Fibroblast of lung (primary cell): Measurements from ENCODE around the gene C10orf90. TPM values are rescaled to one million over a fixed set of nuclear protein-coding genes. Genes with fewer than 3 reads are reported as not detected.
A peak's percentile ranks its signal among the peaks of the same experiment; 100 is the strongest.

ENCODE experiments used
- DNase-seq, 2 donors: peaks; one replicate each; pipeline versions ENCODE4 v3.0.0 to v3.0.0-alpha.2; 2010; ENCODE audit warnings: low read depth in 2 of 2
- H2AFZ ChIP-seq: 2 replicates; pipeline ENCODE4 v1.5.1; 2012; ENCODE audit warnings: low read length, control low read depth, inconsistent platforms
- H3K27ac ChIP-seq: 2 replicates; pipeline ENCODE4 v1.5.1; 2011; ENCODE audit warnings: low read length, control low read depth; ENCODE audit not compliant: insufficient read depth
- H3K27me3 ChIP-seq: 2 replicates; pipeline ENCODE4 v1.5.1; 2011; ENCODE audit warnings: mild to moderate bottlenecking, low read length; ENCODE audit not compliant: control insufficient read depth, insufficient read depth
- H3K36me3 ChIP-seq: 2 replicates; pipeline ENCODE4 v1.5.1; 2011; ENCODE audit warnings: low read length; ENCODE audit not compliant: control insufficient read depth, insufficient read depth
- H3K4me1 ChIP-seq: 2 replicates; pipeline ENCODE4 v1.5.1; 2011; ENCODE audit warnings: low read length; ENCODE audit not compliant: control insufficient read depth, insufficient read depth; ENCODE audit errors: extremely low read depth
- H3K4me2 ChIP-seq: 2 replicates; pipeline ENCODE4 v1.5.1; 2011; ENCODE audit warnings: low read length, control low read depth; ENCODE audit not compliant: insufficient read depth; ENCODE audit errors: extremely low read depth
- H3K4me3 ChIP-seq, 4 experiments: fragments of 200-600 bp in 1 of 4; sonication (generic) in 1 of 4; replicated peaks in 1 of 4; 2 replicates each; pipeline ENCODE4 v1.5.1; 2011 to 2016; ENCODE audit warnings: low read length in 4 of 4, low read depth in 3 of 4, mild to moderate bottlenecking in 3 of 4, control low read depth in 2 of 4, inconsistent platforms in 1 of 4, mixed read lengths in 1 of 4; ENCODE audit not compliant: insufficient read depth in 1 of 4; ENCODE audit errors: control extremely low read depth in 1 of 4
- H3K79me2 ChIP-seq: 2 replicates; pipeline ENCODE4 v1.5.1; 2012; ENCODE audit warnings: mild to moderate bottlenecking, low read length, inconsistent platforms; ENCODE audit not compliant: control insufficient read depth, insufficient read depth
- H3K9ac ChIP-seq: 2 replicates; pipeline ENCODE4 v1.5.1; 2011; ENCODE audit warnings: mild to moderate bottlenecking, low read length, control low read depth; ENCODE audit not compliant: insufficient read depth
- H3K9me3 ChIP-seq: 2 replicates; pipeline ENCODE4 v1.5.1; 2012; ENCODE audit warnings: low read depth, low read length; ENCODE audit not compliant: control insufficient read depth, insufficient read depth
- H4K20me1 ChIP-seq: 2 replicates; pipeline ENCODE4 v1.5.1; 2011; ENCODE audit warnings: low read length; ENCODE audit not compliant: control insufficient read depth, insufficient read depth; ENCODE audit errors: extremely low read depth
- CTCF ChIP-seq, 2 donors: IDR thresholded peaks in 1 of 2; conservative IDR thresholded peaks in 1 of 2; 1 replicate in 1 of 2; 2 replicates in 1 of 2; pipeline ENCODE4 v1.5.1; 2011 to 2012; ENCODE audit warnings: low read length in 2 of 2, control low read depth in 1 of 2, inconsistent platforms in 1 of 2, low read depth in 1 of 2, mild to moderate bottlenecking in 1 of 2
- EZH2 ChIP-seq: IDR thresholded peaks from 2 replicates; pipeline ENCODE4 v1.5.1; 2012; ENCODE audit warnings: low read length, control low read depth, mild to moderate bottlenecking; ENCODE audit errors: missing control alignments
- polyA plus RNA-seq, 2 donors: library from polyadenylated mRNA; depleted of rRNA in 1 of 2; stranded (reverse) in 1 of 2; unstranded in 1 of 2; fragments of >200 nt; gene quantifications; 2 replicates each; pipeline ENCODE4 v1.2.1, GENCODE V29; 2011 to 2012; ENCODE audit warnings: missing spikeins in 1 of 2
- total RNA-seq: library from RNA; depleted of rRNA; stranded (reverse); fragments of >200 nt; gene quantifications from 2 replicates; pipeline ENCODE4 v1.2.1, GENCODE V29; 2014

C10orf90 gene
- total and polyA plus RNA-seq, 2 donors (not counting 1 experiment from before 2014, with no cell fraction given), result 0.17 to 0.65 TPM

GRCh38 chr10:126568809-126569385 is 101.6 kb downstream of the C10orf90 start:
- Histone ChIP-seq H3K4me2 (no peak overlapping the region), H3K79me2 (no peaks in the 10 kb centered on the region), H3K27me3 (peaks cover 6% of the 10 kb centered on the region), H3K27ac (no peak overlapping the region), H3K9me3 (no peaks in the 10 kb centered on the region), H3K4me3 (no peak overlapping the region), H3K9ac (no peak overlapping the region), H2AFZ (no peak overlapping the region), H3K4me1 (peaks cover 3% of the 10 kb centered on the region), H3K36me3 (no peaks in the 10 kb centered on the region), H4K20me1 (no peaks in the 10 kb centered on the region)
- TF ChIP-seq EZH2 (no peak), CTCF (conservative IDR thresholded peaks at IDR 0.05 in 1 of 2, IDR thresholded peaks at IDR 0.05 in 1 of 2; ENCODE audit: low read depth in 1 of 2, low read length in 2 of 2) (no peak)
- DNase-seq, result peak in 1 of 2 donors; percentile 21

GRCh38 chr10:126565871-126566270 is 104.6 kb downstream of the C10orf90 start:
- Histone ChIP-seq H3K9ac (no peak overlapping the region), H3K79me2 (no peaks in the 10 kb centered on the region), H3K36me3 (no peaks in the 10 kb centered on the region), H3K4me1 (peaks cover 3% of the 10 kb centered on the region), H4K20me1 (no peaks in the 10 kb centered on the region), H3K27ac (no peak overlapping the region), H3K4me2 (no peak overlapping the region), H2AFZ (no peak overlapping the region), H3K27me3 (peaks cover 6% of the 10 kb centered on the region), H3K4me3 (no peak overlapping the region), H3K9me3 (no peaks in the 10 kb centered on the region)
- no peak for TF ChIP-seq EZH2
- TF ChIP-seq CTCF (conservative IDR thresholded peaks at IDR 0.05 in 1 of 2, IDR thresholded peaks at IDR 0.05 in 1 of 2; ENCODE audit: low read depth in 1 of 2, low read length in 2 of 2), result no peak
- no peak for DNase-seq

- H3K4me3 ChIP-seq, result no peak overlapping the region
- no peaks in the 10 kb centered on the region for H3K79me2 ChIP-seq
- no peak overlapping the region for H3K27ac ChIP-seq
- H3K9me3 ChIP-seq, result no peaks in the 10 kb centered on the region
- DNase-seq, result peak in 1 of 2 donors; percentile 15
- TF ChIP-seq EZH2 (no peak), CTCF (conservative IDR thresholded peaks at IDR 0.05 in 1 of 2, IDR thresholded peaks at IDR 0.05 in 1 of 2; ENCODE audit: low read depth in 1 of 2, low read length in 2 of 2) (no peak)
- H3K27me3 ChIP-seq, result peaks cover 6% of the 10 kb centered on the region
- H3K9ac ChIP-seq, result no peak overlapping the region
- no peak overlapping the region for H3K4me2 ChIP-seq
- no peak overlapping the region for H2AFZ ChIP-seq
- peaks cover 3% of the 10 kb centered on the region for H3K4me1 ChIP-seq
- no peaks in the 10 kb centered on the region for H4K20me1 ChIP-seq
- no peaks in the 10 kb centered on the region for H3K36me3 ChIP-seq
These were observed 105.1 kb downstream of the C10orf90 start for GRCh38 chr10:126565441-126565840.
